Stimulated activated CD8-positive, alpha-beta memory T cell treated with anti-CD3 and anti-CD28 coated beads, Interleukin-7, amount 100 ng/mL, for 4 hours (primary cell): ENCODE measurements around the gene PKDCC.
"Not testable (repeated sequence)": the region's sequence is repeated elsewhere in the genome, so short reads cannot be mapped to it uniquely, and the experiment has no call there.

Source experiments
- DNase-seq, 2 donors: peaks; one replicate each; pipeline ENCODE4 v3.0.0-alpha.2; 2020; ENCODE audit warnings: low read depth in 2 of 2

Gene PKDCC

DNA sequence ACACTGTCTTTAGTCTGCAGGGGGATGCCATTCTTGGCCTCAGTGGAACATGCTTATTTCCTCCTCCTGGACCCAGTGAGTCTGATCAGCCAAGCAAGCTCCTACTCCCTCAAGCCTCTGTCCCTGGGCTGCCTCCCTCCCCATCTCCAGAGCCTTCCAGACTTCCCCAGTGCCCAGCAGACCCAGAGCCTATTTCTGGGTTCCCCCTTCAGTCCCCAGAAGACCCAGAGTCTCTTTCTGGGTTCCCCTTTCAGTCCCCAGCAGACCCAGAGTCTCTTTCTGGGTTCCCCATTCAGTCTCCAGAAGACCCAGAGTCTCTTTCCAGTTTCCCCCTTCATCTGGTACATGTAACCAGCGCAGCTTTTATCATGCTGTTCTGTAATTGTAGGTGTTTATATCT lies 17.0 kb upstream of the PKDCC start:
- DNase-seq = no peak

DNA sequence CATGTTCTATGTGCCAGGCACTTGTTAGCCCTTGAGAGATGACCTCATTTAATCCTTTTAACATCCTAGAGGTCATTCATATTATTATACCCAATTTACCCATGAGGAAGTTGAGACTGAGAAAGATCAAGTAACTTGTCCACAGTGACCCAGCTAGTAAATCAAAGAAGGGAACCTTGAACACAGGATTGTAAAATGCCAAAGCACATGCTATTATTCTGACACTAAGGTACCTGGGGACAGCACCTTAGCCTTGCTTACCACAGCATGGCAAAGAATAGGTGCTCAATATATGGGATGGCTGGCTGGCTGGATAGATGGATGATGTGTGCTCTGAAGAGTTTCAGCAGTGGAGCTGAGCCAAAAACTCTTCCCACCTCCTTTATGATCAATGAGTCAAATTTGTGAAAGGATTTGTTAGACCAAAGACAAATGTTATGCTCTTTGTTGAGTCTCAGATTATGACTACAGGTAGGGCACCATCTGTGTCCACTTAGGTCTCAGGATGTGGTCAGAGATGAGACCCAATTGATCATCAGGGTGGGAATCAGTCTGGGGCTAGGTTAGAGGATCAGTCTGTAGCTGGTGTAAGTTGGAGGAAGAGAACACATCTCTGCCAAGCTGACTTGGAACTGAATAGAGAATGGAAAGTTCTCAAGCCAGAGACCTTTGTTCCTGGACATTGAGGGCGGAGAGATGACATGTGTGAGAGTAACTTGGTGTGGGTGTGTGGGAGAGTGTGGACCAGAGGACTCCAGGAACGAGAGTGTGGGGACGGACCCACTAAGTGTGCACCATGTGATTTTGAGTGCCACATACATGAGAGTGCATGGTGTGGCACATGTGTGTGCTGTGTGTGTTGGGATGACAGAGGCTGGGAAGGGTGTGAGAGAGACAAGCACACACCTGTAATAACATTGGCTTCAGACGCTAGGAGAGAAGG lies 16.3 kb upstream of the PKDCC start:
- DNase-seq = no peak

DNA sequence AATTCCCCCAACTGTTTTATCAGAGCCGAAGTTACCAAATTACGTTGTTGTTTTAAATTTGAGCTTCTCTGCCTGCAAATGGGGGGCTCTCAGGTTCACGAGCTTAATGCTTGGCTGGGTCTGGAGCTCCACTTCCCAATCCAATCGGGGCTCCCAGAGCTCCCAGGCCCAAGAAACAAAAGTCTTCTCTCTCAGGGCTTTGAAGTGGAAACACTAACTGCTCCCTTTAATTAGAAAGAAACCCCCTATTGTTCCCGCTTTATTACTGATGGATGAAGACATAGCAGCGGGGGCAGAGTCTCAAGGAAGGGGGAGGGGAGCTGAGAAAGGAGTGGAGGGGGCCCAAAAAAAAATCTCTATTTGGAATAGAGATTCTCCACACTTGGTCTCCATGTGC lies 15.6 kb upstream of the PKDCC start:
- no peak for DNase-seq

DNA sequence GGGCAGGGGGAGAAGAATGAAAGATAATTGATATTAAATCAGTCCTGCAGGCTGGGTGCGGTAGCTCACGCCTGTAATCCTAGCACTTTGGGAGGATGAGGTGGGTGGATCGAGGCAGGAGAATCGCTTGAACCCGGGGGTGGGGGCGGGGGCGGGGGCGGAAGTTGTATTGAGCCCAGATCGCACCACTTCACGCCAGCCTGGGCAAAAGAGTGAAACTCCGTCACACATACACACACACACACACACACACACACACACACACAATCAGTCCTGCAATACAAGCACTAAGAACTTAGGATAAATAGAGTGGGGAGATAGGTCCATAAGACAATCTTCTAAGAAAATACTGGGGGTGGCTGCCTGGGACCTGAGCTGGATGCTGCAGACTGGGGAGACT lies 15.1 kb upstream of the PKDCC start:
- no peak for DNase-seq

DNA sequence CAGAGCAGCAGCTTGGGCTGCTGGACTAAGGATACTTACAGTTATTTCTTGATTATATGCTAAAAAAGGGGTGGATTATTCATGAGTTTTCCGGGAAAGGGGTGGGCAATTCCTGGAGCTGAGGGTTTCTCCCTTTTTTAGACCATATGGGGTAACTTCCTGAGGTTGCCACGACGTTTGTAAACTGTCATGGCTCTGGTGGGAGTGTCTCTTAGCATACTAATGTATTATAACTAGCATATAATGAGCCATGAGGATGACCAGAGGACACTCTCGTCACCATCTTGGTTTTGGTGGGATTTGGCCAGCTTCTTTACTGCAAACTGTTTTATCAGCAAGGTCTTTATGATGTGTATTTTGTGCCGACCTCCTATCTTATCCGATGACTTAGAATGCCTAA lies 13.7 kb upstream of the PKDCC start:
- DNase-seq = not testable (repeated sequence)

DNA sequence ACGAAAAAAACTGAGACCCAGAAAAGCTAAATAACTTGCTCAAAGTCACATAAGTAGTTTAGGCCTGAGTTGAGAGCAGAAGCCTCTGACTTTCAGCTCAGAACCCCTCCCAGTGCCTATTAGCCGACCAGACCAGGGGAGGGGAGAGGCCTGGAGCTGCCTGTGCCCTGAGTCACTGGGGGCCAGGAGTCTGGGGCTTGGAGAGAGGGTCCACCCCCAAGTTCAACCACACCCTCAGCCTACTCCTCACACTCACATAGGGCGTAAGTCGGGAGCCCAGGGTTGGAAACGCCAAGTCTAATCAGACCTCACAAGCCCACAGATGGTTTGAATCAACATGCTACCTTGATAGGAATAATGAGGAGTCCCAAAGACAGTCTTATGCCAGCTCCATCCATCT lies 12.6 kb upstream of the PKDCC start:
- no peak for DNase-seq

DNA sequence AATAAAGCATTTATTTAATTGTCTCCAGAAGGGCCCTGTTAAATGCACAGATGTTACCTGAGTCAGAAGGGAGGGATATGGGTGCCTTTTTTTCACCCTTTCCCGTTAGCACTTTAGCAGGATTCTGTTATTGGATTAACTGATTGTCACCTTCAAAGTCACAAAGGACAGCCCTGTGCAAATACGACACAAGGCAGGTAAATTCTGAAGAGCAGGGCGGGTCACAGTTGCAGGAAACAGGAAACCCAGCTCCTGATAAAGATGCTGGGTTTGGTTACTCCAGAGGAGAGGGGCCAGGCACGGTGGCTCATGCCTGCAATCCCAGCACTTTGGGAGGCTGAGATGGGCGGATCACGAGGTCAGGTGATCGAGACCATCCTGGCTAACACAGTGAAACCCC lies 11.4 kb upstream of the PKDCC start:
- DNase-seq = no peak

DNA sequence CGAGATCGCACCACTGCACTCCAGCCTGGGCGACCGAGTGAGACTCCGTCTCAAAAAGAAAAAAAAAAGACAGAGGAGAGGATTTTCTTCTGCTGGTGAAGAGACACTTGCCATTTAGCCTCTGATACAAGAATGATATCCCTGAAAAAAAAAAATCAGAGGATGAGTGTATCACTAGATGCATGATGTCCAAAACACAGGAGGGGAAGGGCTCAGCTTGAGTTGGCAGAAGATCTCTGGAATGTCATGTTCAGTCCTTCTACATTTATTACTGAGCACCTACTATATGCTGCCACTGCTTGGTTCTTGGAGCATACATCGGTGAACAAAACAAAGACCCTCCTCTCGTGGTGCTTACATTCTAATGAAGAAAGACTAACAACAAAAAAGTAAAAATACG lies 10.9 kb upstream of the PKDCC start:
- no peak for DNase-seq

DNA sequence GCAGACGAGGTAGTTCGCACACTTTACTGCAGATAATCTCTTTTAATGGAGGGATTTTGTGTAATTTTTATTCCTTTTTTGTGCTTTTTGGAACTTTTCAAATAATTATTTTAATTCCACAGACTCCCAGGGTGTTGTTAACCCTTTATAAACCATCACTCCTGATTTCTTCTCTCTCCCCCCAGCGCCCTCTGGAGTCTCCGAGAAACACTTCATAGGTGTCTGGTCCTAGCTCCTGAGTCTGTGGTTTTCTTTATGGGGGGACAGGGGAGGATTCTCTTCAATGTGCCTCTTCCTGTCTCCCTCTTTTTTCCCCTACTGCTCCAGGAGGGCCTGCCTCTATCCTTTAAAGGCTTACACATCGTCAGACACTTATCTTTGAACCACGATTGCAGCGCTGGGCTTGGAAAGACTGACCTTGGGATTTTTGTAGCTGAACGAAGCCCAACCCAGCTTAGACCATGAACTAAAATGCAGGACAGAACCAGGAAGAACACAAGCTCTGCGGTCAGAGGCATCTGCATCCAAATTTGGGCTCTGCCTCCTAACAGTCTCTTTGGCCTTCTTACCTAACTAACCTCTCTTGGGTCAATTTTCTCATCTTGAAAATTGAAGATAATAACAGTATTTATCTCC lies 7.1 kb upstream of the PKDCC start:
- no peak for DNase-seq

DNA sequence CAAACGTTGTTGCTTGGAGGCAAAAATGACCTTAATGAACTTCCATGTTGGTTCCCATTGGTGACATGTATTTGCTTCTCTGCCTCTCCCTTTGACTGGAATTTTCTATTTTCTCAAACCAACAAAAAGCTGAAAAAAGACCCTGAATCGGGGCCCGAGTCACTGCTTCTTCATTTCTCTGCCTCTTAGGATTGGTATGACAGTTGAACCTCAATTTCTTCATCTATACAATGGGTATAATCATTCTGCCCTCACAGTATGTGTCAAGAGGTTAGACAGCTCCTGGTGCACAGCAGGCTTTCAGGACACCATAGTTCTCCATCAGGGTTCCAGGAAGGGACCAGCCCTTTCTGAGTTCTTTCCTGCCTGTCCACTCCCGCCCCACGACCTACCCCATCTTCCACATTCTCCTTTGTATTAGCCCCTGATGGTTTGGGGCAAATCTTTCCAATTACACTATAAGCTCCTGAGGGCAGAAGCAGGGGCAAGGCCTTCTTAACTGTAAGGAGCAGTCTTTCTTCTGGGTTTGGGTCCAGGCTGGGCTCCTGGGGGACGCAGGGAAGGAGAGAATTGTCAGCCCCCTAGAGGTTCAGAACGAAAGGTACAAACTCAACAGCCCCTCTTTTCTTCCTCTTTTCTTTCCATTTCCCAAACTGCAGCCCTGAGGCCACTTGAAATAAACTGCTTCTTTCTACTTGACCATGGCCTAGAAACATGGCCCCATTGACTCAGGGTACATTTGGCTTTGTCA lies 6.3 kb upstream of the PKDCC start:
- DNase-seq = no peak

DNA sequence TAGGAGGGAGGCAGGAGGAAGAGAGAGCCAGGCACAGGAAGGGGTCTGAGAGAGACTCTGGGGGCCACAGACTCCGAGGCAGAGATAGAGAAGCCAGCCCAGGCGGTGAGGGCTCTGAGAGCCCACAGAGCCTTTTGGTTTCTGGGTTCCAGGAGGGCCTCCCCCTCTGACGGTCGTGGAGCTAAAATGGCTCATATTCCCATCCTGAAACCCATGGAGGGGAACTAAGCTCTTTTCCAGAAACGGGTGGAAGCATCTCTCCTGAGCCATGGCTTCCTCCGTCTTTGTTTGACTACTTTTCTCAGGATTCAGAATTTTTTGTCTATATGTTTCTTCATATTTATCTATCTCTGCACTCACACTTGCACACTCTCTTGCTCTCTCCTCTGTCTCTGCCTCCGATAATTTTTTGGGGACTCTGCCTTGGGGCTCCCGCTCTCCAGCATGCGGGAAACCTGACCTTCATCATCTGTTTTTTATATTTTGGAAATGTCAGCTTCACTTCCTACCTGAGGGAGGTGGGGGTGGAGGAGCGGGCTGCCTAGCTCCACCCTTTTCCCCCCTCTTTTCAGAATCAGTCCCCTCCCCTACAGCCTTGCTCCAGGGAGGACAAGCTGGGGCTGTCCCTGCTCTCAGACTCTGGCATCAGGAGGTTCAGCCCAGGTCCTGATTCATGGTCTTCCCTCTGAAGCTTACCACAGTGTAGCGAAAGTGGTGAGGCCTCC lies 5.0 kb upstream of the PKDCC start:
- DNase-seq = no peak

DNA sequence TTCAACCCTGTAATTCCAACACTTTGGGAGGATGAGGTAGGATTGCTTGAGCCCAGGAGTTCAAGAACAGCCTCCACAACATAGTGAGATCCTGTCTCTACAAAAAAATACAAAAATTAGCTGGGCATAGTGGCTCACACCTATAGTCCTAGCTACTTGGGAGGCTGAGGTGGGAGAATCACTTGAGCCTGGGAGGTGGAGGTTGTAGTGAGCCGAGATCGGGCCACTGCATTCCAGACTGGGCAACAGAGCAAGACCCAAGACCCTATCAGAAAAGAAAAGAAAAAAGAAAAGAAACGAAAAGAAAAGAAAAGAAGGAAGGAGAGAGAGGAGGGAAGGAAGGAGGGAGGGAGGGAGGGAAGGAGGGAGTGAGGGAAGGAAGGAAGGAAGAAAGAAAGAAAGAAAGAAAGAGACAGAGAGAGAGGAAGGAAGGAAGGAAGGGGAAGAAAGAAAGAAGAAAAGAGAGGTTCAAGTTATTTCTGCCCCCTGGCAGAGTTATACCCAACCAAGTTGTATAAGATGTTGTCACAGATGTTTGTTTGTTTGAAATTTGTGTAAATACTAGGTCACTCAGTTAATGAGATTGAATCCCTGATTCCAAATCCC lies 3.9 kb upstream of the PKDCC start:
- no peak for DNase-seq

DNA sequence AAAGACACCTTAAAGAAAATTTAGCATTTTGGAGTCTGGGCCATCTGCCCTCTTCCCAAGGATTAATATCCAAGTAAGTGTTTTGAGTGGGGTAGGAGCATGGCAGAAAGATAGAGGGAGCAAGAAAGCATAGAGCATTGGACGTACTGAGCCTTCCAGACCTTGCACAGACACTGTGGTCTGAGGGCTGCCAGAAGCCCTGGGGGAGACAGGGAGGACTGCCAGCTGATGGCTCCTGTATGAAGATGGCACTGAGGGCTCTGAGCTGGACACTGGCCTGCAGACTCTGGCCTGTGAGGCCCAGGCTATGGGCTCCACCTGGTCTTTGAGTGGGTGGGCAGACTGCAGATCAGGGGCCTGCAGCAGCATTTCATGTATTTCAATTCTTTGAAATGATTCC lies 2.9 kb upstream of the PKDCC start:
- DNase-seq = no peak

DNA sequence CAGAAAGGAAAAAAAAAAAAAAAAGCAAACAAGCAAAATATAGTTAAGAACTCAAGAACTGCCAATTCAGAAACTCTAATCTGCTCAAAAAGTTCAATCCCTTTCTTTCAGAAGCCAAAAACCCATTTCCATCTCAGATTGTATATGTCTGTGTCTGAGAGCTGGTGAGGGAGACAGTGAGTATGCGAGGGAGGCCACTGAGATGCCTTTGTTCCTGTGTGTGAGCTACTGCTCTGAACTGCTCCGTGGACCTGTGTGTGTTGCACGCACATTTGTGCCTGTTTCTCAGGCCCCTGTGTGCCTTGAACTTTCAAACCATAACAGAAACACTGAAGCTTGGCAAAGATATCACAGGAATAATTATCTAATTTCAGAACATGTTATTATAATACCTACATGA lies 2.5 kb upstream of the PKDCC start:
- DNase-seq = no peak

DNA sequence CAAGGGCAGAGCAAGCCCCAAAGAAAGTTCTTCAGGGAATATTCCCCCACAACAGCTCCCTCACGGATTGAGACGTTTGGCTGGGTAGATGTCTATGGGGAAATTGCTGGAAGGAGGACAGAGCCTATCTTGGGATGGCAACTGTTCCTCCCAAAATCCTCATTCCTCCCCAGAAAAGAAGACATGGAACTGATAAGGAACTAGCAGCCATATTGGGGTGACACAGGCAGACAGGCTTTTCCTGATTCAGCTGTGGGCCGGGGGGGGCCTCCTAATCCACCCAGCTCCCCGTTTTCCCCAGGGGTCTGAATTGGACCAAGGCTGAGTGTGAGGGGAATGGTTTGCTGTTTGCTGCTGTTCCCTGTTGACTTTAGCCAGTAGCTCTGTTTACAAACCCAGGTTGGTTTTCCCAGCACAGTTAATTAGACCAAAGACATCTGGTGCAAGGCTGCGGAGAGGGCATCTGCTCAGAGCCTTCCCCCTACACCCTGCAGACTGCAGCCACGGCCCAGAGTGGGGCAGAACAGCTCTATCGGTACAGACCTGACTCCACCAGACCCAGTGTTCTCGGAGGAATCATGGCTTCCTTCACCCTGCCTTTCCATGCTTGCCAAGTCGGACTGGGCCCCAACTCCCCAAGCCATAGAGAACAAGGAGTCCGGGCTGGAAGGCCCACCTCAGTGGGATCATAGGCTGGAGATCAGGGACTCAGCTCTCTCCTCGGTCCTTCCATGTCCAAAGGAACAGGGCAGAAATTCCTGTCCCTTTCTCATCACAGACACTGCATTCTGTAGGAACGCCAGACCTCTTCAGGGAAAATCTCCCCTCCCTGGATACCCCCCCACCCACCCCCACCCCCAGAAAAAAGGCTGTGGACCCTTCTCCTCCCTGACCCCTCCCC lies 1.7 kb upstream of the PKDCC start:
- DNase-seq = no peak

DNA sequence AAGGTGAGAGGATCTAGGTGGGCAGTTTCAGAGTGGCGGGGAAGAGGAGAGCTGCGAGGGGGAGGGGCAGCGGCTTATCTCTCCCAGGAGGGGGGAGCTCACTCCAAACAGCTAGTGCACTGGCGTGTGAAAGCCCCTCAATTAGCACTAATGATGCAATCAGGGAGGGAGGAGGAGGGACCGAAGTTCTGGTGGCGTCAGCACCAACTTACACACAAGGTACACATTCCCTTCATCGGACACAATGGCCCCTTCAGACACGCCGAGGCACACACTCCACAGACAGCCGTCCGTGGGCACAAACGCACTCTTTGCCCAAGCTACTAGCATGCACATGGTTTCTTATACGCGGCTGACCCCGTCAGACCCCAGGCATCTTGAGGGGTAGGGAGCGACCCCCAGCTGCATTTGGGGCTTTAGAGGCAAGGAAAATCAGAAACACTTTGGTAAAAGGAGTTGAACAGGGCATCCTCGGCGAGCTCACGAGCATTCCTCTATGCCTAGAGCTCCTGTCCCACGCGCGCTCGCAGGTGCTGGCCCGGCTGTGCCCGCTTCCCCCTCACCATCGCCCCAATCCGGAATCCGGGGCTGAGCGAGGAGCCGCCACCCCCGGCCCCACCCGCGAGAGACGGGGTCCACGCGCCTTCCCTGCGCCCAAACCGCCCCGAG lies 868 bp upstream of the PKDCC start:
- no peak for DNase-seq

DNA sequence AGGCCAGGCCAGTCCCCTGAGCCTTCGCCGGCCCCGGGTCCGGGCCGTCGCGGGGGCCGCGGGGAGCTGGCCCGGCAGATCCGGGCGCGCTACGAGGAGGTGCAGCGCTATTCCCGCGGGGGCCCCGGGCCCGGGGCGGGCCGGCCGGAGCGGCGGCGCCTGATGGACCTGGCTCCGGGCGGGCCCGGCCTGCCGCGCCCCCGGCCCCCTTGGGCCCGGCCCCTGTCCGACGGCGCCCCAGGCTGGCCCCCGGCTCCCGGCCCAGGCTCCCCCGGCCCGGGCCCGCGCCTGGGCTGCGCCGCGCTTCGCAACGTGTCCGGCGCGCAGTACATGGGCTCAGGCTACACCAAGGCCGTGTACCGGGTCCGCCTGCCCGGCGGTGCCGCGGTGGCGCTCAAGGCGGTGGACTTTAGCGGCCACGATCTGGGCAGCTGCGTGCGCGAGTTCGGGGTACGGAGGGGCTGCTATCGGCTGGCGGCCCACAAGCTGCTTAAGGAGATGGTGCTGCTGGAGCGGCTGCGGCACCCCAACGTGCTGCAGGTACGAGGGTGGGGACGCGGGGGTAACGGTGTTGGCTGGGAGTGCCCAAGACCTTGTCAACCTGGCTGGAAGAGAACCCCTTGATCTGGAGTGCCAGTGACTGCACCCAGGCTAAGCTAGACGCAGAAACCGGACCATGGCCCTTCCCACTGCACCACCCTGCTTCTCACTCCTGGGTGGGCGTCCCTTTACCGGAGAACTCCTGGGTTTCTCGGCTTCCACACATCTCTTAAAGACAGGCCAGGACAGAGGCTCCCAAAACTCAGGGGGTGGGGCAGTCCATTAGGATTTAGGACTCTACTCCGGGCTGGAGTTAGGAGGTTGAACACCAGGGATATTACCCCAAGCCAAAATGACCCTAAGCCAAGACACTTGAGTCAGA lies 739 bp downstream of the PKDCC start:
- DNase-seq = no peak

DNA sequence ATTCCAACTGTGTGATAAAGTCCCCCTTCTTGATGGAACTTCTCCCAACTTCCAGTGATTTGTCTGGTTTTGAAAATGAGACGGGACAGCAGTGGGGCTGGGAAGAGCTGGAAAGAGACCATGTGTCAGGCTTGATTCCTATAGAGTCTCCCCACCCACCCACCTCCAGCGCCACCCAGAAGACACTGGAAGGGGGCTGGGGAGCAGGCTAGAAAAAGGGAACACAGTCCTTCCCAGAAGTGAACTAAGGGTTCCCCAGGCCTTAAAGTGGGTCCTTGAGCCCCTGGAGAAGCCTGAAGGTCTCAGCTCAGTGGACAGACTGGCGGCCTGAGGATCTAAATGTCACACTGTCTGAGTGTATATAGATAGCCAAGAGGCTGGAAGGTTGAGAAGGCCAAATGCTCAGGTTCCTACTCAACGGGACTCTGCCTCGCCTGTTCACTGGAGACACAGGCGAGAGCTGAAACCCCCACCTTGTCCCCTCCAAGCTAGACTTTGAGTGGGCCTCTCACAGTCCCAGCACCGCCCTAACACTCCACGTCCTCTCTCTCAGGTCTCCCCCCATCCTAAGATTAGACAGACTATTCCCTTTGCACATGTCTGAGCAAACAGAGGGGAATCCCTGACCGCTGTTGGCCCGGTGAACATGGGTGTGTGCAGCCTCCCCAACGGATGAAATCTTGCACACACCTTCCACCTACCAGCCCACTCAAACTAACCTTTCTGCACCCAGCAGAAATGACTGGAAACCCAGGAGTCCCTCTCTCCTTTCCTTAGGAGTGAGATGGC lies 1.6 kb downstream of the PKDCC start:
- no peak for DNase-seq
